OCI-LY7 (cell line): ENCODE data around the gene TTC22. TPM values are rescaled to one million over a fixed set of nuclear protein-coding genes. Genes with fewer than 3 reads are reported as not detected.

Experiments
- BruUV-seq: library from RNA; stranded (reverse); fragments of 400-500 nt; replicated peaks from 2 replicates; lab custom pipeline; 2021; lab: Mats Ljungman, UMichigan
- CTCF ChIA-PET: fragments of 300-600 bp; sonication (Branson Sonifier 250); formaldehyde crosslinking; loops from one replicate; lab custom pipeline; 2022; ENCODE audit warnings: antibody characterized with exemption; ENCODE audit not compliant: unreplicated experiment; lab: Charles Lee
- POLR2A ChIA-PET: fragments of 300-600 bp; sonication (Branson Sonifier 250); formaldehyde crosslinking; loops from one replicate; lab custom pipeline; 2022; ENCODE audit warnings: antibody characterized with exemption; lab: Charles Lee
- DNase-seq: peaks from one replicate; pipeline ENCODE4 v3.0.0-alpha.2; 2015; ENCODE audit warnings: low spot score
- H2AFZ ChIP-seq: fragments of 200-600 bp; sonication (generic), shearing (Covaris generic); 2 replicates; pipeline ENCODE4 v1.6.1; 2014; ENCODE audit warnings: mild to moderate bottlenecking, antibody characterized with exemption, low read length, moderate library complexity
- H3K27ac ChIP-seq: fragments of 200-600 bp; sonication (generic); 2 replicates; pipeline ENCODE4 v1.5.1; 2014; ENCODE audit warnings: mixed run types, low read depth, mild to moderate bottlenecking, moderate library complexity, low read length, inconsistent platforms; ENCODE audit not compliant: poor library complexity, severe bottlenecking
- H3K36me3 ChIP-seq: fragments of 200-600 bp; sonication (generic); 2 replicates; pipeline ENCODE4 v1.6.1; 2014; ENCODE audit warnings: mild to moderate bottlenecking, antibody characterized with exemption, low read length, moderate library complexity, mixed read lengths; ENCODE audit not compliant: insufficient read depth
- H3K4me1 ChIP-seq: fragments of 200-600 bp; sonication (generic); 2 replicates; pipeline ENCODE4 v1.5.1; 2014; ENCODE audit warnings: mild to moderate bottlenecking, low read length; ENCODE audit not compliant: insufficient read depth, poor library complexity, severe bottlenecking
- H3K4me2 ChIP-seq: fragments of 200-600 bp; sonication (generic); 2 replicates; pipeline ENCODE4 v1.6.1; 2014; ENCODE audit warnings: mild to moderate bottlenecking, low read length
- H3K4me3 ChIP-seq: fragments of 200-600 bp; sonication (generic); 2 replicates; pipeline ENCODE4 v1.5.1; 2014; ENCODE audit warnings: mild to moderate bottlenecking, low read depth, low read length; ENCODE audit not compliant: poor library complexity, severe bottlenecking
- H3K79me2 ChIP-seq: fragments of 200-600 bp; sonication (generic); 2 replicates; pipeline ENCODE4 v1.6.1; 2016; ENCODE audit warnings: low read depth, mild to moderate bottlenecking, low read length, moderate library complexity, mixed read lengths; ENCODE audit not compliant: insufficient read depth
- H3K9me2 ChIP-seq: fragments of 200-600 bp; sonication (generic); 2 replicates; pipeline ENCODE4 v1.6.1; 2016; ENCODE audit warnings: mild to moderate bottlenecking, low read length, mixed read lengths; ENCODE audit not compliant: insufficient read depth
- H3K9me3 ChIP-seq: fragments of 200-600 bp; sonication (generic); 2 replicates; pipeline ENCODE4 v1.6.1; 2014; ENCODE audit warnings: mild to moderate bottlenecking, mixed run types, low read length, mixed read lengths
- H4K20me1 ChIP-seq: fragments of 200-600 bp; sonication (generic); 2 replicates; pipeline ENCODE4 v1.6.1; 2014; ENCODE audit warnings: mild to moderate bottlenecking, antibody characterized with exemption, low read length, moderate library complexity, mixed read lengths; ENCODE audit not compliant: insufficient read depth
- EZH2phosphoT487 ChIP-seq: fragments of 200-600 bp; sonication (generic); IDR thresholded peaks from 2 replicates; pipeline ENCODE4 v1.6.1; 2018; ENCODE audit warnings: low read depth, borderline replicate concordance, mild to moderate bottlenecking, mixed run types, antibody characterized with exemption, low read length, moderate library complexity, mixed read lengths
- intact Hi-C: fragments of 100-400 bp; cut with micrococcal nuclease; formaldehyde crosslinking; loops from one replicate; pipeline ENCODE4 v1.10.0; 2022; ENCODE audit not compliant: unreplicated experiment
- total RNA-seq, 2 experiments: library from RNA; depleted of rRNA in 1 of 2; stranded (reverse); fragments of >200 nt in 1 of 2; shearing (Covaris generic) in 1 of 2; gene quantifications; 2 replicates each; pipeline ENCODE4 v1.2.3, GENCODE V29; 2014 to 2022
- TF ChIP-seq, protein P1 (sequence below): fragments of 200-600 bp; sonication (generic); conservative IDR thresholded peaks from 2 replicates; pipeline ENCODE4 v1.5.1; 2014; ENCODE audit warnings: mild to moderate bottlenecking, antibody characterized with exemption, low read length, moderate library complexity, mixed read lengths

TTC22 gene
- total RNA-seq, 2 experiments from 2014 or later = not detected

- H3K4me1 ChIP-seq = no peaks in the 10 kb centered on the region
- no peak overlapping the region for H3K4me2 ChIP-seq
- no peak for DNase-seq
- H3K27ac ChIP-seq = no peak overlapping the region
- no peak overlapping the region for H3K4me3 ChIP-seq
- TF ChIP-seq EZH2phosphoT487 = no peak
- TF ChIP-seq, protein P1, sequence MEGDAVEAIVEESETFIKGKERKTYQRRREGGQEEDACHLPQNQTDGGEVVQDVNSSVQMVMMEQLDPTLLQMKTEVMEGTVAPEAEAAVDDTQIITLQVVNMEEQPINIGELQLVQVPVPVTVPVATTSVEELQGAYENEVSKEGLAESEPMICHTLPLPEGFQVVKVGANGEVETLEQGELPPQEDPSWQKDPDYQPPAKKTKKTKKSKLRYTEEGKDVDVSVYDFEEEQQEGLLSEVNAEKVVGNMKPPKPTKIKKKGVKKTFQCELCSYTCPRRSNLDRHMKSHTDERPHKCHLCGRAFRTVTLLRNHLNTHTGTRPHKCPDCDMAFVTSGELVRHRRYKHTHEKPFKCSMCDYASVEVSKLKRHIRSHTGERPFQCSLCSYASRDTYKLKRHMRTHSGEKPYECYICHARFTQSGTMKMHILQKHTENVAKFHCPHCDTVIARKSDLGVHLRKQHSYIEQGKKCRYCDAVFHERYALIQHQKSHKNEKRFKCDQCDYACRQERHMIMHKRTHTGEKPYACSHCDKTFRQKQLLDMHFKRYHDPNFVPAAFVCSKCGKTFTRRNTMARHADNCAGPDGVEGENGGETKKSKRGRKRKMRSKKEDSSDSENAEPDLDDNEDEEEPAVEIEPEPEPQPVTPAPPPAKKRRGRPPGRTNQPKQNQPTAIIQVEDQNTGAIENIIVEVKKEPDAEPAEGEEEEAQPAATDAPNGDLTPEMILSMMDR = no peak
- no peak overlapping the region for H2AFZ ChIP-seq
- no peaks in the 10 kb centered on the region for H3K9me3 ChIP-seq
- H3K36me3 ChIP-seq = no peaks in the 10 kb centered on the region
- intact Hi-C loops = no loop called here
- ChIA-PET POLR2A (interaction anchor here (0.7 to 0.9 kb wide), 2 partner anchors 8 to 523 kb away, joined by 3 to 4 read pairs; no protein-coding TSS in a partner anchor), CTCF (no interaction called here)
- no peaks in the 10 kb centered on the region for H3K9me2 ChIP-seq
- no TSS peak for BruUV-seq
- H3K79me2 ChIP-seq = no peaks in the 10 kb centered on the region
- H4K20me1 ChIP-seq = no peaks in the 10 kb centered on the region
Observed at GRCh38 chr1:54806931-54807611, 5.9 kb upstream of the TTC22 start.

GRCh38 chr1:54805981-54806381 is 4.9 kb upstream of the TTC22 start:
- Histone ChIP-seq H3K4me1 (no peaks in the 10 kb centered on the region), H3K79me2 (no peaks in the 10 kb centered on the region), H4K20me1 (no peaks in the 10 kb centered on the region), H2AFZ (no peak overlapping the region), H3K27ac (no peak overlapping the region), H3K4me2 (no peak overlapping the region), H3K9me2 (no peaks in the 10 kb centered on the region), H3K4me3 (no peak overlapping the region), H3K36me3 (no peaks in the 10 kb centered on the region), H3K9me3 (no peaks in the 10 kb centered on the region)
- TF ChIP-seq EZH2phosphoT487 = no peak
- TF ChIP-seq, protein P1 = no peak
- POLR2A ChIA-PET = interaction anchor here (0.6 kb wide), 1 partner anchor 102 kb away, joined by 5 read pairs; no protein-coding TSS in a partner anchor
- DNase-seq = no peak
- intact Hi-C loops = no loop called here
- BruUV-seq = no TSS peak
- CTCF ChIA-PET = no interaction called here

GRCh38 chr1:54805466-54805865 is 4.3 kb upstream of the TTC22 start:
- ChIA-PET CTCF (no interaction called here), POLR2A (no interaction called here)
- no peak overlapping the region for H2AFZ ChIP-seq
- H3K27ac ChIP-seq = no peak overlapping the region
- BruUV-seq = no TSS peak
- TF ChIP-seq, protein P1 = no peak
- no peak for TF ChIP-seq EZH2phosphoT487
- H3K9me3 ChIP-seq = no peaks in the 10 kb centered on the region
- no peak overlapping the region for H3K4me3 ChIP-seq
- H3K4me2 ChIP-seq = no peak overlapping the region
- no peaks in the 10 kb centered on the region for H3K4me1 ChIP-seq
- no peaks in the 10 kb centered on the region for H3K9me2 ChIP-seq
- no peaks in the 10 kb centered on the region for H3K36me3 ChIP-seq
- intact Hi-C loops = no loop called here
- DNase-seq = no peak
- no peaks in the 10 kb centered on the region for H3K79me2 ChIP-seq
- H4K20me1 ChIP-seq = no peaks in the 10 kb centered on the region
